Activated CD8-positive, alpha-beta memory T cell treated with anti-CD3 and anti-CD28 coated beads for 1 hour (primary cell): Measurements from ENCODE around the gene CPED1.
"Not testable (repeated sequence)": the region's sequence is repeated elsewhere in the genome, so short reads cannot be mapped to it uniquely, and the experiment has no call there.

Experiments used
- DNase-seq, 2 donors: peaks; one replicate each; pipeline ENCODE4 v3.0.0-alpha.2; 2020; ENCODE audit warnings: low read depth in 1 of 2; ENCODE audit errors: extremely low read depth in 1 of 2

Gene CPED1

DNA sequence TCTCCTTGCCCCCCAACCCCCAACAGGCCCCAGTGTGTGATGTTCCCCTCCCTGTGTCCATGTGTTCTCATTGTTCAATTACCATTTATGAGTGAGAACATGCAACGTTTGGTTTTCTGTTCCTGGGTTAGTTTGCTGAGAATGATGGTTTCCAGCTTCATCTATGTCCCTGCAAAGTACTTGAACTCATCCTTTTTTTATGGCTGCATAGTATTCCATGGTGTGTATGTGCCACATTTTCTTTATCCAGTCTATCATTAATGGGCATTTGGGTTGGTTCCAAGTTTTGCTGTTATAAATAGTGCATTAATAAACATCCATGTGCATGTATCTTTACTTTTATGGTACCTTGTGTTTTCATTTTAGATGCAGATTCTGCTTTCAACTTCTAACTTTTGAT lies 136.9 kb downstream of the CPED1 start:
- DNase-seq, result not testable (repeated sequence)

DNA sequence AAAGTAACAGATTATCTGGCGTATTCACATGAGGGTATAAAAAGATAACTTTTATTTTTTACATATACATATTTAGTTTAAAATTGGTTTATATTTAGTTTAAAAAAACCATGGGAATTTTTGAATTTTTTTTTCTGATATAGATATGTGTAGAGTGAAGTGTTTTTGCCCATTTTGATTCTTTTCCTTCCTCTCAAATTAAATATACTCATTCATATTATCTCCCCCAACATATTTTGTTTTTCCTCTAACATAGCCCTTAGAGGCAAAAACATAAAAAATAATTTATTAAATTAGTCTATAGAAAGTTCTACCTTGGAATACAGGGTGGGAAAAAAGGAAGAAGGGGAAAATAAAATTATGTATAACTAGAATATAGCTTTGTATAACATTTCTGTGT lies 137.7 kb downstream of the CPED1 start:
- no peak for DNase-seq

- no peak for DNase-seq
Measured at GRCh38 chr7:121126801-121127534, 138.5 kb downstream of the CPED1 start.

- DNase-seq, result no peak
Measured at GRCh38 chr7:121132940-121133339, 144.4 kb downstream of the CPED1 start.

DNA sequence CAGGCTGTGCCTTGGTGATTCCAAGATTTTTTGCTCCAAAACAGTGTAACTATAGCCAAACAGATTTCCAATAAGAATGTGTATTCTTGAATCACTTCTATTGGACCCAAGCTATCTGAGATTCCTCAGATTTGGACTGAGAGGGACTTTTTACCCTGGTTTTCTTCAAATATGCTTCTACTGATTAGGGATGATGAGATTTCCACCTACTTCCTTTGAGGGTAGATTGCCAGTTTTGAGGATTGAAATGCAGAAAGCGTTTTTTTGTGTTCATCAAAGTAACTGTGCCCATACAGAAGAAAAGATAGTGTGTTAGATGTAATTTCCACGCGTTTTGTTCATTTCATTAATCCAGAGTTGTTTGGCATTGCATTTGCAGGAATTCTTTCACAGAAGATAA lies 144.9 kb downstream of the CPED1 start:
- no peak for DNase-seq

DNA sequence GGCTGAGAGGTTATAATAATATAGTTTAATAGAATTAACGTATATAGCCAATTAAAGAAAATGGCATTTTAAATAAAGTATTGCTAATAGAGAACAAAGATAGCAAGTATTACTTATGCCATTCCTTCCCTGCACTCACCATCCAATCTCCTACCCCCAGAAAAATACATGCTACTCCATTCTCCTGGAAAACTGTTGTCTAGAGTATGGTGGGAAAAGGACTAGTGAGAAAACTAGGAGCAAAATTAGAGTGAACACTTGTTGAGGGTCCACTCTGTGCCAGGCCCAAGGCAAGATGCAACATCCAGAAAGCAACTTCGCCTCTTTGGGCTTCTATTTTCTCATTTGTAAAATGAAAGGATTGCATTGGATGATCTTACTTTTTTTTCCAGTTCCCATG lies 149.1 kb downstream of the CPED1 start:
- no peak for DNase-seq

- no peak for DNase-seq
Measured at GRCh38 chr7:121138262-121138933, 149.9 kb downstream of the CPED1 start.

GRCh38 chr7:121139427-121139826 lies 150.9 kb downstream of the CPED1 start:
- no peak for DNase-seq

DNA sequence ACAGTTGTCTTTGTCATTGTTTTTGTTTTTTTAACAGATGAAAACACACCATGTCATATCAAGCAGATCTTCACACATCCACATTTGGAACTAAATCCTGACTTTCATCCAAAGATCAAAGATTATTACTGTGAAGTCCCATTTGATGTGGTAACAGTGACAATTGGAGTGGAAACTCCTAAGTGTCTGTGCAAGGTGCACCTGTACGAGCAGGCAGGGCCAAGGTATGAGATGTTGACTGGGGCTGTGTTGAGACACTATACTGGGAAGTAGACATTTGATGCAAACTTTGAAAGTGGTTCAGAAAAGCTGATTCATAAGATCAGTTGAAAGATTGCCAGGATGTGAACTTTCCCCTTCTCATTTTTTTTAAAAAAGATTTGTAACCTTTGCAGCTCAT lies 152.3 kb downstream of the CPED1 start:
- DNase-seq, result no peak

DNA sequence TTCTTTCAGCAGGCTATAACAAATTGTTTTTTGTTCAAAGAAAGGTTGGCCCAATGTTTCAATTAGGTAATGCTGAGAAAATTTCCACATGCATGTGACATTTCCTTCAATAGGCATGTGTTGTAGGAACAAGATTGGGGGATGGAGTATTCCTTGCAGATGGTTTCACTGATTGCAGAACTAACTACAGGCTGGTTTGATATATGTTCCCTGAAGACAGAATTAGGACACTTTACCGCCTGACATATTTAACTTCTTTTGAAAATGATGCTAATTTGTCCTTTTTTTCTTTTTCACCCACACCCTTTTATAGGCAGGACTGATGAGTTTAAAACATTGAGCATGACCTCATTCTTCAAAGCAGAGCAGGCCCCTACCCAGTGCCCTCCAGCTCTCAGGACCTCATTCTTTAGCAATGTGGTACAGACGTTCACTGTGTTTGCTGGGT lies 163.3 kb downstream of the CPED1 start:
- no peak for DNase-seq

DNA sequence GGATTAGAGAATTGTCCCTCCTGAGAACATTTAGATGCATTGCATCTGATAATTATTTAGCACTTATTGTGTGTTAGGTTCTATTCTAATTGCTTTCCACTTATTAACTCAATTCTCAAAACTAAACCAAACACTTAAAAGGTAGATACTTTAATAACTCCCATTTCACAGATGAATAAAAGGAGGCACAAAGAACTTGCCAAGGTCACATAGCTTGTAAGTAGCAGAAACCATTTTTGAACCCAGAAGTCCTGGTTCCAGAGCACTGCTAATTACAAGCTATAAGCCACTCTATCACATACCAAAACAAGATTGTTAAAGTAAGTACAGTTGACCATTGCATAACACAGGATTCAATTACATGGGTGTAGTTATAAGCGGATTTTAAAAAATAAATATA lies 164.9 kb downstream of the CPED1 start:
- DNase-seq, result no peak

DNA sequence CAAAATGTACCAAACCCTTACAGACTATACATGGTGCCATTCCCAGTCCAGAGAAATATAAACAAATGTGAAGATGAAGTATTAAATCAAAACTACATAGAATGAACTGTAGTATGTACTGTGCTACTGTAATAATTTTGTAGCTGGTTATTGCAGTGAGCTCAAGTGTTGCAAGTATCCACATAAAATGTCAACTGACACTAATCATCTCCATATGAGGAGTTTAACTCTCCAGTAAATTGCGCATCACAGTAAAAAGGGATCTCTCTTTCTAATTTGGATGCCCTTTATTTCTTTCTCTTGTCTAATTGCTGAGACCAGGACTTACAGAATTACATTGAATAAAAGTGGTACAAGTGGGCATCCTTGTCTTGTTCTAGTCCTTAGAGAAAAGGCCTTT lies 165.5 kb downstream of the CPED1 start:
- no peak for DNase-seq

- no peak for DNase-seq
Measured at GRCh38 chr7:121156825-121157224, 168.3 kb downstream of the CPED1 start.

DNA sequence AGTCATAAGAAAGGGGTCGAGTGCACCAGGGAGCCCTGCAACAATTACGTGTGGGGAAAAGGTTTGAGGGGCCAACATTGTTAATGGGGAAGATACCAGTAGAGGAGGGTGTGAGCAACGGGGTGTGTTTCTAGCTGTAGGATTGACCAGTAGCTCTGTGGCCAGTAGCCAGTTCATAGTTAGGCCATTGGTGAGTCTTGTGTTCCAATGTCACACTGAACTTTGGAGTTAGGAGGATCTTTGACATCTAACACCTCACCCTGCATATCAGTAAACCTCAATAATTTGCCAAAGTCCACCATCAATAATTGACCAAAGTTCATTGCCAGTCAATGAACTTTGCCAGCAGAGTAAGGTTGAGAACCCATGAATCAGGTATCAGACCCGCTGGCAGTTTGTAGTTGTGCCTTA lies 168.8 kb downstream of the CPED1 start:
- DNase-seq, result no peak

- no peak for DNase-seq
Measured at GRCh38 chr7:121157885-121158590, 169.5 kb downstream of the CPED1 start.

GRCh38 chr7:121158665-121159064 lies 170.2 kb downstream of the CPED1 start:
- no peak for DNase-seq

DNA sequence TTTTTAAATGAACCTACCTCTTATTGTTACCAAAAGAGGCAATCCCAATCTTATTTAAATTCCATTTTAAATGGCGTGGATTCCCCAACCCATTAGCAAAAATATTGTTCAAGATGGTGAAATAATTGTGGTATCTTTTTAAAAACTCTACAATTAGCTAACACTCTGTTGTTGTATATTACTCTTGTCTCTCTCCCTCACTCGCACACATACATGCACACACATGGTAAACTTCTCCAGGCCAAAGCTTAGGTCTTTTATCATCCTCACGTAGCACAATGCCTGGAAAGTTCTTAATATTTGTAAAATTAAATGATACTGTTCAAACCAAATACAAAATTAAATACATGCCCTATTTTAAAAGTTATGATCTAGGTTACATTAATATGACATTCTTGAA lies 171.0 kb downstream of the CPED1 start:
- no peak for DNase-seq

- no peak for DNase-seq
Measured at GRCh38 chr7:121160150-121161008, 171.9 kb downstream of the CPED1 start.

- DNase-seq, result no peak
Measured at GRCh38 chr7:121163699-121164098, 175.2 kb downstream of the CPED1 start.

- no peak for DNase-seq
Measured at GRCh38 chr7:121164247-121164646, 175.7 kb downstream of the CPED1 start.

GRCh38 chr7:121166916-121167315 lies 178.4 kb downstream of the CPED1 start:
- DNase-seq, result no peak
